NCI-H748 (cell line): ENCODE measurements around the gene GRB2.
A peak's percentile ranks its signal among the peaks of the same experiment; 100 is the strongest.
"Not testable (repeated sequence)": the region's sequence is repeated elsewhere in the genome, so short reads cannot be mapped to it uniquely, and the experiment has no call there.

ENCODE experiments used
- DNase-seq: peaks from one replicate; lab custom pipeline; 2025; ENCODE audit not compliant: unreplicated experiment; lab: John Stamatoyannopoulos, UW

The GRB2 gene

GRCh38 chr17:75288770-75289114, 116.7 kb downstream of the GRB2 start:
- peak; percentile 68 for DNase-seq

GRCh38 chr17:75288359-75288758, 117.1 kb downstream of the GRB2 start:
- DNase-seq, result no peak

- no peak for DNase-seq
These were observed 118.3 kb downstream of the GRB2 start for GRCh38 chr17:75287221-75287620.

- DNase-seq, result no peak
These were observed 120.4 kb downstream of the GRB2 start for GRCh38 chr17:75285123-75285522.

- not testable (repeated sequence) for DNase-seq
These were observed 125.3 kb downstream of the GRB2 start for GRCh38 chr17:75280189-75280588.

- no peak for DNase-seq
These were observed 127.8 kb downstream of the GRB2 start for GRCh38 chr17:75277664-75278071.

GRCh38 chr17:75273977-75274708, 131.3 kb downstream of the GRB2 start:
- DNase-seq, result no peak

- DNase-seq, result no peak
These were observed 132.7 kb downstream of the GRB2 start for GRCh38 chr17:75272848-75273184.

GRCh38 chr17:75271955-75272847, 133.3 kb downstream of the GRB2 start:
- DNase-seq, result no peak

- DNase-seq, result peak; percentile 32
These were observed 134.1 kb downstream of the GRB2 start for GRCh38 chr17:75271233-75271954.

- DNase-seq, result peak; percentile 81
These were observed 134.6 kb downstream of the GRB2 start, which contains the start of gene MIF4GD for GRCh38 chr17:75270966-75271232. Gene MIF4GD (minus strand): TSS chr17:75271231. CDS start chr17:75270195, 1,036 bp downstream.

GRCh38 chr17:75270218-75270965, 135.1 kb downstream of the GRB2 start:
- DNase-seq, result peak; percentile 66

- no peak for DNase-seq
These were observed 135.6 kb downstream of the GRB2 start for GRCh38 chr17:75269844-75270217.
